HEK293 (cell line): ENCODE results near the gene MTMR3.
A peak's percentile ranks its signal among the peaks of the same experiment; 100 is the strongest.

ENCODE experiments used
- CTCF ChIA-PET: fragments of 350-600 bp; formaldehyde crosslinking; extraction: SDS; loops from one replicate; lab custom pipeline; 2021; ENCODE audit warnings: antibody characterized with exemption; lab: Yijun Ruan, JAX
- POLR2A ChIA-PET: fragments of 300-600 bp; formaldehyde crosslinking; extraction: SDS; loops from one replicate; lab custom pipeline; 2020; ENCODE audit warnings: antibody characterized with exemption, inconsistent platforms; lab: Yijun Ruan, JAX
- H3K27ac ChIP-seq: fragments of 200-500 bp; sonication (Bioruptor generic); 2 replicates; pipeline ENCODE4 v1.5.1; 2014; ENCODE audit warnings: low read depth, low read length, control low read depth, inconsistent platforms; ENCODE audit errors: extremely low read depth
- H3K36me3 ChIP-seq, 2 experiments: fragments of 200-500 bp in 1 of 2; sonication (Bioruptor generic) in 1 of 2; 1 replicate in 1 of 2; 2 replicates in 1 of 2; pipeline ENCODE4 v1.5.1; 2014 to 2017; ENCODE audit warnings: inconsistent platforms in 2 of 2, low read length in 2 of 2; ENCODE audit not compliant: control insufficient read depth in 2 of 2, insufficient read depth in 1 of 2
- H3K4me1 ChIP-seq: fragments of 200-500 bp; sonication (Bioruptor generic); 2 replicates; pipeline ENCODE4 v1.5.1; 2014; ENCODE audit warnings: mild to moderate bottlenecking, low read length, inconsistent platforms; ENCODE audit not compliant: control insufficient read depth, insufficient read depth
- H3K4me3 ChIP-seq: 2 replicates; pipeline ENCODE4 v1.5.1; 2011; ENCODE audit warnings: low read depth, mild to moderate bottlenecking, control low read depth, low read length, moderate library complexity
- H3K9me3 ChIP-seq: fragments of 200-500 bp; sonication (Bioruptor generic); 2 replicates; pipeline ENCODE4 v1.5.1; 2014; ENCODE audit warnings: low read depth, low read length, inconsistent platforms; ENCODE audit not compliant: control insufficient read depth, insufficient read depth
- AEBP2 ChIP-seq: fragments of 450-650 bp; formaldehyde crosslinking; IDR thresholded peaks from 2 replicates; pipeline ENCODE4 v1.5.1; 2016; ENCODE audit warnings: missing biosample characterization, missing genetic modification characterization, borderline replicate concordance
- EGR2 ChIP-seq: fragments of 450-650 bp; formaldehyde crosslinking; IDR thresholded peaks from 2 replicates; pipeline ENCODE4 v1.5.1; 2016; ENCODE audit warnings: low read depth, missing biosample characterization, missing genetic modification characterization
- MZF1 ChIP-seq: fragments of 450-650 bp; formaldehyde crosslinking; IDR thresholded peaks from 2 replicates; pipeline ENCODE4 v1.5.1; 2017; ENCODE audit warnings: missing biosample characterization, missing genetic modification characterization, borderline replicate concordance
- PRDM6 ChIP-seq: fragments of 450-650 bp; formaldehyde crosslinking; IDR thresholded peaks from 2 replicates; pipeline ENCODE4 v1.5.1; 2017; ENCODE audit warnings: missing biosample characterization, missing genetic modification characterization
- SCRT2 ChIP-seq: fragments of 450-650 bp; formaldehyde crosslinking; IDR thresholded peaks from 2 replicates; pipeline ENCODE4 v1.5.1; 2016; ENCODE audit warnings: missing biosample characterization, missing genetic modification characterization
- ZBTB17 ChIP-seq: fragments of 450-650 bp; formaldehyde crosslinking; IDR thresholded peaks from 2 replicates; pipeline ENCODE4 v1.5.1; 2016; ENCODE audit warnings: missing biosample characterization, missing genetic modification characterization
- ZBTB20 ChIP-seq: fragments of 450-650 bp; formaldehyde crosslinking; IDR thresholded peaks from 2 replicates; pipeline ENCODE4 v1.5.1; 2016; ENCODE audit warnings: missing biosample characterization, missing genetic modification characterization
- ZBTB21 ChIP-seq: fragments of 450-650 bp; formaldehyde crosslinking; IDR thresholded peaks from 2 replicates; pipeline ENCODE4 v1.5.1; 2017; ENCODE audit warnings: missing biosample characterization, missing genetic modification characterization
- ZIC2 ChIP-seq: fragments of 450-650 bp; formaldehyde crosslinking; IDR thresholded peaks from 2 replicates; pipeline ENCODE4 v1.5.1; 2016; ENCODE audit warnings: missing biosample characterization, missing genetic modification characterization
- ZNF121 ChIP-seq: fragments of 450-650 bp; formaldehyde crosslinking; IDR thresholded peaks from 2 replicates; pipeline ENCODE4 v1.5.1; 2016; ENCODE audit warnings: missing biosample characterization, missing genetic modification characterization
- ZNF157 ChIP-seq: fragments of 450-650 bp; formaldehyde crosslinking; IDR thresholded peaks from 2 replicates; pipeline ENCODE4 v1.5.1; 2016; ENCODE audit warnings: missing biosample characterization, missing genetic modification characterization
- ZNF214 ChIP-seq: fragments of 450-650 bp; formaldehyde crosslinking; IDR thresholded peaks from 2 replicates; pipeline ENCODE4 v1.5.1; 2017; ENCODE audit warnings: missing biosample characterization, mild to moderate bottlenecking, missing genetic modification characterization, borderline replicate concordance
- ZNF324 ChIP-seq: fragments of 450-650 bp; formaldehyde crosslinking; IDR thresholded peaks from 2 replicates; pipeline ENCODE4 v1.5.1; 2016; ENCODE audit warnings: missing biosample characterization, missing genetic modification characterization
- ZNF561 ChIP-seq: fragments of 450-650 bp; IDR thresholded peaks from 2 replicates; pipeline ENCODE4 v1.5.1; 2018; ENCODE audit warnings: missing biosample characterization, missing genetic modification characterization, borderline replicate concordance
- ZNF658 ChIP-seq: fragments of 450-650 bp; formaldehyde crosslinking; IDR thresholded peaks from 2 replicates; pipeline ENCODE4; 2016; ENCODE audit warnings: missing biosample characterization, missing genetic modification characterization
- ZNF701 ChIP-seq: fragments of 450-650 bp; formaldehyde crosslinking; IDR thresholded peaks from 2 replicates; pipeline ENCODE4 v1.5.1; 2016; ENCODE audit warnings: missing biosample characterization, missing genetic modification characterization
- ZNF785 ChIP-seq: fragments of 450-650 bp; formaldehyde crosslinking; IDR thresholded peaks from 2 replicates; pipeline ENCODE4 v1.5.1; 2016; ENCODE audit warnings: missing biosample characterization, missing genetic modification characterization
- ZSCAN18 ChIP-seq: fragments of 450-650 bp; formaldehyde crosslinking; IDR thresholded peaks from 2 replicates; pipeline ENCODE4 v1.5.1; 2016; ENCODE audit warnings: missing biosample characterization, missing genetic modification characterization
- TF ChIP-seq, protein P1 (sequence below): fragments of 450-650 bp; formaldehyde crosslinking; IDR thresholded peaks from 2 replicates; pipeline ENCODE4 v1.5.1; 2017; ENCODE audit warnings: missing biosample characterization, missing genetic modification characterization
- TF ChIP-seq, protein P2 (sequence below): fragments of 450-650 bp; formaldehyde crosslinking; IDR thresholded peaks from 2 replicates; pipeline ENCODE4 v1.5.1; 2016; ENCODE audit warnings: missing biosample characterization, missing genetic modification characterization, low read depth

MTMR3 gene

GRCh38 chr22:29983296-29983917 lies 100.4 kb downstream of the MTMR3 start:
- no peak overlapping the region for H3K27ac ChIP-seq
- H3K4me3 ChIP-seq = no peak overlapping the region
- CTCF ChIA-PET = interaction anchor here (1.0 kb wide), 2 partner anchors 22 to 105 kb away, joined by 3 to 4 read pairs; no protein-coding TSS in a partner anchor
- H3K36me3 ChIP-seq = peaks cover 7 to 27% of the 10 kb centered on the region in 2 experiments
- peaks cover 9% of the 10 kb centered on the region for H3K4me1 ChIP-seq
- no peaks in the 10 kb centered on the region for H3K9me3 ChIP-seq
- no peak for TF ChIP-seq EGR2 (tag by site-specific recombination)
- TF ChIP-seq ZSCAN18 (tag by site-specific recombination) = no peak
- TF ChIP-seq ZNF214 (tag by site-specific recombination) = no peak
- TF ChIP-seq, protein P1, sequence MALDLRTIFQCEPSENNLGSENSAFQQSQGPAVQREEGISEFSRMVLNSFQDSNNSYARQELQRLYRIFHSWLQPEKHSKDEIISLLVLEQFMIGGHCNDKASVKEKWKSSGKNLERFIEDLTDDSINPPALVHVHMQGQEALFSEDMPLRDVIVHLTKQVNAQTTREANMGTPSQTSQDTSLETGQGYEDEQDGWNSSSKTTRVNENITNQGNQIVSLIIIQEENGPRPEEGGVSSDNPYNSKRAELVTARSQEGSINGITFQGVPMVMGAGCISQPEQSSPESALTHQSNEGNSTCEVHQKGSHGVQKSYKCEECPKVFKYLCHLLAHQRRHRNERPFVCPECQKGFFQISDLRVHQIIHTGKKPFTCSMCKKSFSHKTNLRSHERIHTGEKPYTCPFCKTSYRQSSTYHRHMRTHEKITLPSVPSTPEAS = no peak
- TF ChIP-seq ZNF701 = no peak
- TF ChIP-seq PRDM6 (tag by site-specific recombination) = peak; percentile 31; the same call in 1 of the 2 replicates
- TF ChIP-seq ZBTB17 (tag by site-specific recombination) = no peak
- TF ChIP-seq ZNF121 (tag by site-specific recombination) = 0 out of 2 replicates have a peak, but pooled peaks have one; percentile 28
- TF ChIP-seq ZIC2 (tag by site-specific recombination) = peak; percentile 55
- POLR2A ChIA-PET = no interaction called here

DNA sequence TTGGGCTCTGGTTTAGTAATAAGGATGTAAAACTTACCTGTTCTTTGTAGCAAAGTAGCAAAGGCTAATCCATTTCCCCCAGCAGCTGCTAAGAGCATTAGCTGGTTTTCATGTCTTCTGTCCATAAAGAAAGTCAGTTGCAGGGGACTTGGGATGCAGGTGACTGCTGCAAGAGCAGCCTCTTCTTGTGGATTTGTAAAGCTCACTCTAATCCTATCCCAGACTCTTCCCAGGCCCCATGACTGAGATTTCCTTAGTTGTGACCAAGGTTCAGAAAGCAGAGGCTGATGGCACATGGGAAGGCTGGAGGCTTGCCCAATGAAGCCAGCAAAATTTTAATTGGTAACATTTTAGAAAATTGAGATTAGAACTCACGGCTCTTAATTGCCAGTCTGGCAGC lies 102.9 kb downstream of the MTMR3 start:
- Histone ChIP-seq H3K27ac (no peak overlapping the region), H3K4me3 (no peak overlapping the region), H3K36me3 (peaks cover 5 to 17% of the 10 kb centered on the region in 2 experiments), H3K4me1 (peaks cover 5% of the 10 kb centered on the region; the same call in 1 of the 2 replicates), H3K9me3 (no peaks in the 10 kb centered on the region)
- POLR2A ChIA-PET = no interaction called here
- TF ChIP-seq ZBTB20 (tag by site-specific recombination) (no peak), ZNF121 (tag by site-specific recombination) (no peak), EGR2 (tag by site-specific recombination) (no peak)
- CTCF ChIA-PET = interaction anchor here (0.7 to 0.8 kb wide), 2 partner anchors 9 to 16 kb away, joined by 4 to 6 read pairs; no protein-coding TSS in a partner anchor

DNA sequence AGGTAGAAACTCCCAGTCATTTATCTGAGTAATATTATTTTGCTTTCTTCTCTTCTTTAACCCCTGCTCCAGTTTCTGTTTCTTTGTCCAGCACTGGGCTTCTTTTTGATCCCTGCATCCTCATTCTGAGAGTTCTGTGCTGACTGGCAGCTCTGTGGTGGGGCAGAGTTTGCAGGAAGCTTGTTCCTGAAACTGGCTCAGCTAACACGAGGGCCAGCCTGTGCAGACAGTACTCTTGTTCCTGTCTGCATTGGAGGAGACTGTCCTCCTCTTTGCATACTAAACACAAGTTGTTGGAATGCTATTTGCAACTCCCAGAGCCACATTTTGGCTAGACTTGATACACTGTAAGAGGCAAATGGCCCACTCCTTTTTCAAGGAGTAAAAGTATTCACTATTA lies 104.2 kb downstream of the MTMR3 start:
- ChIA-PET CTCF (interaction anchor here (1.3 kb wide), 1 partner anchor 18 kb away, joined by 4 read pairs; no protein-coding TSS in a partner anchor), POLR2A (interaction anchor here (0.6 to 0.7 kb wide), 2 partner anchors 8 to 17 kb away, joined by 3 to 4 read pairs; no protein-coding TSS in a partner anchor)
- Histone ChIP-seq H3K36me3 (peaks cover 3 to 18% of the 10 kb centered on the region in 2 experiments; a peak in 2 of 3 replicates), H3K4me1 (peaks cover 12% of the 10 kb centered on the region), H3K9me3 (no peaks in the 10 kb centered on the region), H3K4me3 (no peak overlapping the region), H3K27ac (no peak overlapping the region)
- TF ChIP-seq ZNF701 (no peak), ZNF561 (no peak), ZNF658 (tag by site-specific recombination) (no peak), MZF1 (tag by site-specific recombination) (no peak), ZNF324 (tag by site-specific recombination) (no peak), AEBP2 (tag by site-specific recombination) (no peak), ZNF157 (tag by site-specific recombination) (no peak), ZNF785 (tag by site-specific recombination) (no peak), ZBTB21 (tag by site-specific recombination) (no peak), ZSCAN18 (tag by site-specific recombination) (no peak), SCRT2 (tag by site-specific recombination) (no peak)
- TF ChIP-seq, protein P2, sequence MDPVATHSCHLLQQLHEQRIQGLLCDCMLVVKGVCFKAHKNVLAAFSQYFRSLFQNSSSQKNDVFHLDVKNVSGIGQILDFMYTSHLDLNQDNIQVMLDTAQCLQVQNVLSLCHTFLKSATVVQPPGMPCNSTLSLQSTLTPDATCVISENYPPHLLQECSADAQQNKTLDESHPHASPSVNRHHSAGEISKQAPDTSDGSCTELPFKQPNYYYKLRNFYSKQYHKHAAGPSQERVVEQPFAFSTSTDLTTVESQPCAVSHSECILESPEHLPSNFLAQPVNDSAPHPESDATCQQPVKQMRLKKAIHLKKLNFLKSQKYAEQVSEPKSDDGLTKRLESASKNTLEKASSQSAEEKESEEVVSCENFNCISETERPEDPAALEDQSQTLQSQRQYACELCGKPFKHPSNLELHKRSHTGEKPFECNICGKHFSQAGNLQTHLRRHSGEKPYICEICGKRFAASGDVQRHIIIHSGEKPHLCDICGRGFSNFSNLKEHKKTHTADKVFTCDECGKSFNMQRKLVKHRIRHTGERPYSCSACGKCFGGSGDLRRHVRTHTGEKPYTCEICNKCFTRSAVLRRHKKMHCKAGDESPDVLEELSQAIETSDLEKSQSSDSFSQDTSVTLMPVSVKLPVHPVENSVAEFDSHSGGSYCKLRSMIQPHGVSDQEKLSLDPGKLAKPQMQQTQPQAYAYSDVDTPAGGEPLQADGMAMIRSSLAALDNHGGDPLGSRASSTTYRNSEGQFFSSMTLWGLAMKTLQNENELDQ = no peak
